ENCODE data around the gene NAV2.
"Not testable (repeated sequence)": the region's sequence is repeated elsewhere in the genome, so short reads cannot be mapped to it uniquely, and the experiment has no call there.

The NAV2 gene

GRCh38 chr11:19910931-19911330, 198.3 kb downstream of the NAV2 start:
- DNase-seq: no peak

GRCh38 chr11:19912115-19912957, 199.7 kb downstream of the NAV2 start:
- DNase-seq: no peak

- no peak for DNase-seq
These were observed 200.6 kb downstream of the NAV2 start for GRCh38 chr11:19912958-19913892.

GRCh38 chr11:19913893-19914249, 201.2 kb downstream of the NAV2 start:
- DNase-seq: no peak

GRCh38 chr11:19915808-19916207, 203.2 kb downstream of the NAV2 start:
- no peak for DNase-seq

- no peak for DNase-seq
These were observed 204.4 kb downstream of the NAV2 start for GRCh38 chr11:19917069-19917468.

- no peak for DNase-seq
These were observed 205.8 kb downstream of the NAV2 start for GRCh38 chr11:19918302-19919049.

GRCh38 chr11:19919050-19919561, 206.5 kb downstream of the NAV2 start:
- peak; percentile 97 for DNase-seq

- DNase-seq: no peak
These were observed 208.3 kb downstream of the NAV2 start for GRCh38 chr11:19920982-19921381.

GRCh38 chr11:19921976-19922688, 209.5 kb downstream of the NAV2 start:
- DNase-seq: no peak

GRCh38 chr11:19922689-19923035, 210.0 kb downstream of the NAV2 start:
- DNase-seq: no peak

GRCh38 chr11:19923626-19924025, 211.0 kb downstream of the NAV2 start:
- no peak for DNase-seq

GRCh38 chr11:19924311-19924710, 211.7 kb downstream of the NAV2 start:
- DNase-seq: no peak

- DNase-seq: no peak
These were observed 212.1 kb downstream of the NAV2 start for GRCh38 chr11:19924716-19925115.

GRCh38 chr11:19927403-19927802, 214.8 kb downstream of the NAV2 start:
- not testable (repeated sequence) for DNase-seq

- no peak for DNase-seq
These were observed 216.5 kb downstream of the NAV2 start for GRCh38 chr11:19929147-19929546.

- no peak for DNase-seq
These were observed 217.0 kb downstream of the NAV2 start for GRCh38 chr11:19929655-19930054.

GRCh38 chr11:19931141-19931770, 218.6 kb downstream of the NAV2 start:
- DNase-seq: no peak

- no peak for DNase-seq
These were observed 219.2 kb downstream of the NAV2 start for GRCh38 chr11:19931771-19932369.

- DNase-seq: no peak
These were observed 220.6 kb downstream of the NAV2 start for GRCh38 chr11:19933132-19933735.

Data from amniotic stem cell (primary cell).